Upper lobe of left lung (tissue), 6 donors: Measurements from ENCODE around the gene PDE4D. TPM values are rescaled to one million over a fixed set of nuclear protein-coding genes. Genes with fewer than 3 reads are reported as not detected.

Experiments
- ATAC-seq, 2 donors: fragments of 200-7000 bp; cut with Tn5 transposase; one replicate each; pipeline ENCODE4 v1.9.1; 2022; ENCODE audit warnings: mild to moderate bottlenecking in 2 of 2, moderate library complexity in 2 of 2; ENCODE audit not compliant: low FRiP score in 2 of 2
- DNase-seq, 2 donors: peaks; one replicate each; pipeline ENCODE4 v3.0.0-alpha.2; 2019 to 2020
- H3K27ac ChIP-seq, 4 donors: fragments of 200-600 bp; sonication (generic); one replicate each; pipeline ENCODE4 v1.5.1; 2016 to 2019
- H3K27me3 ChIP-seq, 4 donors: fragments of 200-600 bp; sonication (generic); one replicate each; pipeline ENCODE4 v1.5.1; 2017 to 2019
- H3K36me3 ChIP-seq, 4 donors: fragments of 200-600 bp; sonication (generic); one replicate each; pipeline ENCODE4 v1.5.1; 2016 to 2019
- H3K4me1 ChIP-seq, 4 donors: fragments of 200-600 bp; sonication (generic); one replicate each; pipeline ENCODE4 v1.5.1; 2018 to 2019
- H3K4me3 ChIP-seq, 4 donors: fragments of 200-600 bp; sonication (generic); one replicate each; pipeline ENCODE4 v1.5.1; 2017 to 2019; ENCODE audit warnings: mild to moderate bottlenecking in 2 of 4, moderate library complexity in 1 of 4
- H3K9me3 ChIP-seq, 4 donors: fragments of 200-600 bp; sonication (generic); one replicate each; pipeline ENCODE4 v1.5.1; 2018 to 2019
- CTCF ChIP-seq, 6 experiments: fragments of 450-650 bp in 4 of 6; fragments of 200-600 bp in 2 of 6; sonication (generic) in 2 of 6; IDR thresholded peaks; one replicate each; pipeline ENCODE4 v1.5.1; 2016 to 2019; ENCODE audit warnings: antibody characterized with exemption in 6 of 6
- EP300 ChIP-seq, 4 donors: sonication (generic); formaldehyde crosslinking; IDR thresholded peaks; one replicate each; pipeline ENCODE4 v1.5.1; 2017; ENCODE audit warnings: antibody characterized with exemption in 4 of 4, control low read depth in 2 of 4
- POLR2A ChIP-seq, 4 donors: fragments of 450-650 bp; IDR thresholded peaks; one replicate each; pipeline ENCODE4 v1.5.1; 2016 to 2017; ENCODE audit warnings: antibody characterized with exemption in 4 of 4, mild to moderate bottlenecking in 2 of 4
- POLR2AphosphoS5 ChIP-seq, 2 donors: sonication (generic); formaldehyde crosslinking; IDR thresholded peaks; one replicate each; pipeline ENCODE4 v1.5.1; 2017; ENCODE audit warnings: antibody characterized with exemption in 2 of 2
- WGBS, 2 donors: methylation state at CpG; one replicate each; pipeline ENCODE4 v1.1.5; 2017 to 2018; 5-methylcytosine and 5-hydroxymethylcytosine counted together
- total RNA-seq, 6 donors: library from RNA; depleted of rRNA in 4 of 6; stranded (reverse); fragments of >200 nt in 4 of 6; gene quantifications; one replicate each; pipeline versions ENCODE4 v1.1.0 to v1.2.1, GENCODE V29; 2016 to 2021
- donor health status: DM: no; HTN: no; CAD: no; lungs with moderate emphysema.
- donor health status: DM: no; HTN: yes; CAD: no; lungs with severe emphysema.

PDE4D gene
- total RNA-seq, 6 donors from 2014 or later: 50.4 to 188 (median 84.0) TPM

GRCh38 chr5:59709346-59709821, 184.1 kb downstream of the PDE4D start:
- WGBS, 2 donors: 37 to 49% methylated on average over 4 of the region's 4 CpGs
- Histone ChIP-seq H3K4me1 (peaks cover 0 to 7% (median 6%) of the 10 kb centered on the region in 4 donors), H3K9me3 (peaks cover 0 to 9% (median 0%) of the 10 kb centered on the region in 4 donors), H3K27ac (peak overlapping the region in 1 of 4 donors; percentile 17), H3K36me3 (no peaks in the 10 kb centered on the region), H3K4me3 (no peak overlapping the region), H3K27me3 (no peaks in the 10 kb centered on the region)
- ATAC-seq (no peak), DNase-seq (no peak)
- TF ChIP-seq POLR2AphosphoS5 (IDR thresholded peaks at IDR 0.05): no peak
- no peak for TF ChIP-seq CTCF (IDR thresholded peaks at IDR 0.05)
- TF ChIP-seq EP300 (IDR thresholded peaks at IDR 0.05): no peak
- TF ChIP-seq POLR2A (IDR thresholded peaks at IDR 0.05): no peak

GRCh38 chr5:59704936-59705335, 188.6 kb downstream of the PDE4D start:
- DNase-seq (no peak), ATAC-seq (no peak)
- Histone ChIP-seq H3K4me1 (peaks cover 0 to 7% (median 5%) of the 10 kb centered on the region in 4 donors), H3K4me3 (no peak overlapping the region), H3K27me3 (no peaks in the 10 kb centered on the region), H3K9me3 (no peaks in the 10 kb centered on the region), H3K27ac (no peak overlapping the region), H3K36me3 (no peaks in the 10 kb centered on the region)
- TF ChIP-seq CTCF (IDR thresholded peaks at IDR 0.05): no peak
- no peak for TF ChIP-seq POLR2A (IDR thresholded peaks at IDR 0.05)
- TF ChIP-seq EP300 (IDR thresholded peaks at IDR 0.05): no peak
- no peak for TF ChIP-seq POLR2AphosphoS5 (IDR thresholded peaks at IDR 0.05)
- WGBS, 2 donors: 73 to 78% methylated on average over 1 of the region's 1 CpG

- DNase-seq (no peak), ATAC-seq (no peak)
- 74 to 75% methylated on average over 2 of the region's 2 CpGs for WGBS, 2 donors
- H3K4me3 ChIP-seq: no peak overlapping the region
- no peak for TF ChIP-seq EP300 (IDR thresholded peaks at IDR 0.05)
- TF ChIP-seq POLR2AphosphoS5 (IDR thresholded peaks at IDR 0.05): no peak
- no peak for TF ChIP-seq POLR2A (IDR thresholded peaks at IDR 0.05)
- no peak for TF ChIP-seq CTCF (IDR thresholded peaks at IDR 0.05)
- no peaks in the 10 kb centered on the region for H3K9me3 ChIP-seq
- H3K27me3 ChIP-seq: no peaks in the 10 kb centered on the region
- no peaks in the 10 kb centered on the region for H3K4me1 ChIP-seq
- no peaks in the 10 kb centered on the region for H3K36me3 ChIP-seq
- H3K27ac ChIP-seq: no peak overlapping the region
Observed at GRCh38 chr5:59703789-59704188, 189.7 kb downstream of the PDE4D start.

DNA sequence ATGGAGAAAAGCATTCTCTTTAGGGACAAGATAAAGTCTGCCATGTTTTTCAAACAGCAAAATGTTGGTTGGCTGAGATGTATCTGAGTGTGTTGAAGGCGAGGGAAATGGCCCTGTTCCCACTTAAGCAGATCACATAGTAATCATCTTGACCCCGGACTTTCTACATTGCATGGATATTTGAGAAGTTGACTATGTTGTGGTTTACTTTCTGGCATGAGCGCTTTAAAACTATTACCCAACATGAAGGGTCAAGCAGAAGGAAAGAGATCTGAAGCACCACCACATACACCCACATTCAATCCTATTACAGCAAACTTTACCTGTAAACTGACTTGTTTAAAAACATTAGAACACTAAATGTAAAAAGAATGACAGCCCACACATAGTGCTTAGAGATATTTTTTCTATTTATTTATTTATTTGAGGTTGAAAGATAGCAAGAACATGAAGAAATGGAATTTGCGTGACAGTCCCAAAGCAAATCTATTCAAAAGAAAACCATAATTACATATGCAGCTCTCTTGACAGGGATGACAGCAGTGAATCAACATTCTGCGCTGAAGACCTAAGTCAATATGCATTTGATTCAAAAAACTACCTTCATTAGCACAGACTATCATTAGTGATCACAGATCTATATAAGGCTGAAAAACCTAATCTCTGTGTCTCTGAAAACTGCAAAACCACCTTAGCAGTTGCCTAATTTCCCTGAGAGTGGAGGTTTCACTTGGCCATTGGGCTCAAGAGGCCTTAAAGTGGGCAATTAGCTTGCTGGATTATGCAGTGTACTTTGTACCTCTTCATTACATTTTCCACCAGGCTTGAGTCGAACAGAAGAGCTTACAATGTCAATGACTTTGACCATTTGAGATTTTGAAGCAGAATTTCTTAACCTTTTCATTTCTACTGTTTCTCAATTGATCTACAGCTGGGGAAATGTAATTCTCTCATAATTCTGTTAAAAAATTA, 195.0 kb downstream of the PDE4D start:
- H3K4me3 ChIP-seq: no peak overlapping the region
- peak in 1 of 2 donors; percentile 45 for DNase-seq

More for the DNA sequence above, 195.0 kb downstream of the PDE4D start:
- no peaks in the 10 kb centered on the region for H3K27me3 ChIP-seq
- H3K27ac ChIP-seq: peak overlapping the region in 3 of 4 donors; percentile 2 to 49 (median 11)
- no peaks in the 10 kb centered on the region for H3K4me1 ChIP-seq
- H3K36me3 ChIP-seq: no peaks in the 10 kb centered on the region
- 61 to 67% methylated on average over 6 of the region's 6 CpGs for WGBS, 2 donors
- TF ChIP-seq EP300 (IDR thresholded peaks at IDR 0.05): peak in 1 of 4 donors; percentile 68
- no peak for TF ChIP-seq POLR2A (IDR thresholded peaks at IDR 0.05)
- TF ChIP-seq POLR2AphosphoS5 (IDR thresholded peaks at IDR 0.05): peak in 1 of 2 donors; percentile 20
- no peak for TF ChIP-seq CTCF (IDR thresholded peaks at IDR 0.05)
- peak in 1 of 2 donors; percentile 53 for ATAC-seq
- H3K9me3 ChIP-seq: no peaks in the 10 kb centered on the region
